Measurements from ENCODE around the gene TCF20.

Gene TCF20

DNA sequence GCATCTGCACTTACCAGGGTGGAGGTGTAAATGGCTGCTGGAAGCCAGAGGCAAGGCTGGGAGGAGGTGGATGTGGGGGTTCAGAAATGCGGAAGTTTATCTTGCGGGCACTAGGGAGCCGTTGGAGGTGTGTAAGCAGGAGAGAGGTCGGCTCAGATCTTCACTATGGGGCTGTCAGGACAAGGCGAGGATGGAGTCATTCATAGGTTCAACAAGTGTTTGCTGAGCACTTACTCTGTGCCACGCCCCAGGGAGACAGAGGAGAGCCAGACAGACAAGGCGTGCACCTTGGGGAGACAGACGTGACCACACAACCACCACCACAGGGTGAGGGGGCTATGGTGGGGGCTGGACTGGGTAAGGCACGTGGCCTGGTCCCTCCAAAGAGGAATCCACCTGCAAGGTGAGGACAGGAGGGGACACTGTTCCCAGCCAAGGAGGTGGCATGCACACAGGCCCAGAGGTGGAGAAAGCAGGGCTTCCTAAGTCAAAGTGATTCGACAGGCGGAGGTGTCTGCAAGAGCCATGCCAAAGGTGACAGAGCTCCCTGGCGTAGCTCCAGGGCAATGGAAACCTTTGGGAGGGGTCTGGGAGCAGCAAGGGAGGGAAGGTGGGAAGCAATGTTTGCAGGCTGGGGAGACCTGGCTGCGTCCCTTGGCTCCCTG lies 30.8 kb upstream of the TCF20 start:
- no peak for DNase-seq

DNA sequence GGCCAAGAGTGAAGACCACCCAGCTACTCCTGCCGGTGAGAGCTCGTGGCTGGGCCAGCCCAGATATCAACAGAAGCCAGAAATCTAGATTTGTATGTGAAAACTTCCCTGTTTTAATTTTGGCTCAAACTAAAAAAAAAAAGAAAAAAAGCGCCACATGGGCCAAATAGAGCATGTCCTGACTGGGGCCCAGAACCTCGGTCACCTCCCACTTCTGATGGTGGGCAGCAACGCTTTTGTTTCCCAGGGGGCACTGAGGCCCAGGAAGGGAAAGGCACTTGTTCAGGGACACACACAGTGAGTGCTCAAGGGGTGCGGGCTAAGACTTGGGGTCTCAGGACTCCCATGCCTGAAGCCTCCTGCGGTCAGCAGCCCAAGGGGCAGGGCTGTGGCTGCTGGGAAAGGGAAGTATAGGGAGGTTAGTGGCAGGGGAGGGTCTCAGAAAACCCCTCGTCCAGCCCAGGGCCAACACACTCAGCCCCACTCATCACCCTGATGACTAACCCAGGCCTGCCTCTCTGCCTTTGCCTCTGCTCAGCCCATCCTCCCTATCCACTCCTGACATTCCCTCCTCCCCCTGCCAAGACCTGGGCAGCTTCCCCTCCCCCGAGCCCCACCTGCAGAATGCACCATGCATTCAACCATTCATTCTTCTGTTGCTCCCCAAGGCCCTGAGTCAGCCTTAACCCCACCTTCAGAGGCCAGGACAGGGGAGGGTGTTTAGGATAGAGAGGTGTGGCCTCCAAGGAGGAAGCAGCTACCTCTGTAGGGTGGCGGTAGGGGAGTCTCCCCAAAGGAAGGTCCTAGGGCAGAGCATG lies 30.0 kb upstream of the TCF20 start:
- no peak for DNase-seq

DNA sequence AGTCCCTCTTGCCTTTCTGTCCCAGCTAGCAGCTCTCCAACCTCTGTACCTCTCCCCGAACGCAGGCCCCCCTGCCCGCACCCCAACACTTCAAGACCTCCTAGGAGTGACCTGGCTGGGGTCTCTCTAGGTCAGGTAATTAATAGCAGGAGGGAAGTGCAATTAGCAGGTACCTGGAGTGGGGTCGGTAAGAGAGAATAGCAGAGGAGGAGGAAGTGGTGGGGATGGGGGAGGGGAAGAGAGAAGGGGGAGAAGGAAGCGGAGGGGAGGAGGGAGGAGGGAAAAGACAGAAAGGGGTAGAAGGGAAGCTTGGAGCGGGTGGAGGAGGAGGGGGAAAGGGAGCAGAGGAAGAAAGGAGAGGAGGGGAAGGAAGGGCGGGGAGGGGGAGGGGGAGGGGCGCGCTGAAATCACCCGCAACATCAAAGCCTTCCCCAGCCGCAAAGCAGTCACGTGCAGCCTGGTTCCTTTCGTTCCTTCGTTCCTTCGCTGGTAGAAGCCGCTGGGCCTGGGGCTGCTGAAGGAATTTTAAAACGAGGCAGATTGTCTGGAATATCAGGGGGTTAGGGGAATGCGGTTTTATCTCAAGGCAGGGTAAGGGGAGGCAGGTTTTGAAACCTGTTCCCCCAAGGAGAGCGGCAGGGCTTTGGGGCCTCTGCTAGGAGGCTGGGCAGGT lies 29.3 kb upstream of the TCF20 start:
- peak; percentile 55 for DNase-seq

DNA sequence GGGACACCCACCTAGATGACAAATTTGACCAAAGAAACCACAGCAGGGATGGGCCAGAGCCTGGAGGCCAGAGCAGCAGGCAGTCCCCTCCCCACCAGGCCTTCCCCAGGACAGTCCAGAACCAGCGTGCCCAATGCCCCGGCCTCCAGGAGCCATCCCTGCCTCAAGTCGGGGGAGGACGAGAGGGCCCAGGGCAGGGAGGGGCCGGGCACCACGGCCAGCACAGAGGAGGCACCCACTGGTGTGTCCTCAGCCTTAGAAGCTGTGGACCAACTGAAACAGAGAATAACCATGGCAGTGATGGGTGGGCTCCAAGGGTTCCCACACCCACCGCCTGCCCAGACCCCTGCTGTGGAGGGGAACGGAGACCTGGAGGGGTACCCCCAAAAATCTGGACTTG lies 28.3 kb upstream of the TCF20 start:
- no peak for DNase-seq

DNA sequence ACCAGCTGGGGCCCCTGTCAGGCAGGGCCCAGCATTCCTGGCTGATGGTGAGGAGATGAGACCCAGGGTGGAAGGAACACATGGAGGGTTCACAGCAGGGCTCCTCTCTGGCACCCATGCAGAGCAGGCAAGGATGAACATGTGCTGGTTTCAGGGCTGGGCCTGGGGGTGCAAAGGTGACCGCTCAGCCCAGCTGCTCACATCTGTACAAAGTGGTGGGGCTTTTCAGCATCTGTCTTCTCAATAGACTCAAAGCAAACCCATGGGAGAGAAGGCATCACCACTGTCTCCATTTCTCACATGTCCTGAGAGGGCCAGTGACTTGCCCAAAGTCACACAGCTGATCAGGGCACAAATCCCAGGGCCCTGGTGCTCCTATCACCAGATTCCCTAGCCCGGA lies 27.3 kb upstream of the TCF20 start:
- DNase-seq: no peak

DNA sequence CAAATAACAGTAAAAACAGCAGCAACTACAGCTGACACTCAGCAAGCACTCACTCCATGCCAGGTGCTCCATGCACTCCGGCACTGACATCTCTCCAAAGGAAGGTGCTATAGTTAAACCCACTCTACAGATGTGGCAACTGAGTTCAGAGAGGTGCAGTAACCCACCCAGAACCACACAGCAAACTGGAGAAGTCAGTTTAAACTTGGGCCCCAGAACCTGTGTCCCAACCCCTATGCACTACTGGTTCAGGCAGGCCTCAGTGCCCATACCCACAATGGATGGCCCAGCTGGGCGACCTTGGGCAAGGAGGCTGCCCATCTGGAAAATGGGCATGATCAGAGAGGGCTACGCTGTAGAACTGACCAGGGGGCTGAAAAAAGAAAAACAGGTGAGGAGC lies 26.4 kb upstream of the TCF20 start:
- no peak for DNase-seq

DNA sequence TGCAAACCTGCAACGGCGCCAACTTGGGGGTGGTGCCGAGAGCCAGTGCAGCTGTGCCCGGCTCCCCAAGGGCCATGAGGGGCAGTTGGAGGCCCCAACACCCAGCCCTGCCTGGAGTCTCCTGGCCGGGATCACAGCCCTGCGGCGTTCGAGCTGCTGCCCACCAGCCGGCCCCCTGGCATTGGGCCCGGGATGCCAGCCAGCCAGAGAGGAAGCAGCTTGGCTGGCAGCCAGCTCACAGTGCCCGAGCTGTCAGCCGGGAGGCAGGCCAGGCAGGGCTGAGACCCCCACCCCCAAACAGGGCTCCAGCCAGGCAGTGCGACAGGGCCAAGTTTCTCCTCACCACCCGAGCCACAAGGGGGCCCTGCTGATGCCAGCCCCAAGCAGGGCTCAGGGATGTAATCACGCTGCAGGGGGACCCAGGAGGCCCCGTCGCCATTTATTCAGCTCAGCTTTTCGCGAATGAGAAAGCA lies 26.0 kb upstream of the TCF20 start:
- DNase-seq: no peak

DNA sequence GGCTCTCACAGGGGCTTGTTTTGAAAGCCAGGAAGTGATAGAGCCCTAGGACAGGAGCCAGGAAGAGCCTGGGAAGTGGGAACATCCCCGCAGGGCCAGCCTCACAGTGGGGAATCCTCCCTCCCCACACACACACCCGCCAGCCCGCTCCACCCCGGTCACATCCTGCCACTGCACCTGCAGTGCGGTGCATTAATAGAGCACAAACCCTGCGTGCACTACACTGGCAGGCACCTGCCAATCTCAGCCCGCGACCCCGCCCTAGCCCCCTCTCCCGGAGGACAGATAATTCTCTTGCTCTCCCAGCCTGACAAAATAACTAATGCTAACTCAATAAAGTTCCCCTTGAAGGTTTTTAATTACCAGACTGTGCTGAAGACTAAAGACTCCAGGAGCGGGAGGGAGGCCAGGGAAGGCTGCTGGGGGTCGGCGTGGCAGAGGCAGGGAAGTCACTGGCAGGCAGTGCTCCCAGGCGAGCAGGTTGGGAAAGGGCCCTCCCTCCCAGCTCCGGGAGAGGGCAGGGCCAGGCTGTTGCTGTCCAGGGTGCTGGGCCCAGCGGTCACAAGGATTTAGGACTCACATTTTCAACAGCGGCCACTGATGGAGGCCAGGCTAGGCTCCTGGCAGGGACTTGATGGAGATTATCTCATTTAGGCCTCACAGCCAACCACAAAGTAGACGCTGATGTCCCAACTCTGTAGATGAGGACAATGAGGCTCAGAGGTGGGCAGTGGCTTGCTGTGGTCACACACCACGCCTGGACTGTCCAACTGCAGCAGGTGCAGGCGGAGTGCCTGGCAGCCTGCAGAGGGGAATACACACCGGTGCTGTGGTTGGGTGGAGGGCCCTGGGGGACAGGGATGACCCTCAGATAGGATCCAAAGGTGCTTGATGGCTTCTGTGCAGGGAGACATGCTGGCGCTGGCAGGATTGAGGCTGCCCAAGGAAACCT lies 23.9 kb upstream of the TCF20 start:
- DNase-seq: peak; percentile 56

DNA sequence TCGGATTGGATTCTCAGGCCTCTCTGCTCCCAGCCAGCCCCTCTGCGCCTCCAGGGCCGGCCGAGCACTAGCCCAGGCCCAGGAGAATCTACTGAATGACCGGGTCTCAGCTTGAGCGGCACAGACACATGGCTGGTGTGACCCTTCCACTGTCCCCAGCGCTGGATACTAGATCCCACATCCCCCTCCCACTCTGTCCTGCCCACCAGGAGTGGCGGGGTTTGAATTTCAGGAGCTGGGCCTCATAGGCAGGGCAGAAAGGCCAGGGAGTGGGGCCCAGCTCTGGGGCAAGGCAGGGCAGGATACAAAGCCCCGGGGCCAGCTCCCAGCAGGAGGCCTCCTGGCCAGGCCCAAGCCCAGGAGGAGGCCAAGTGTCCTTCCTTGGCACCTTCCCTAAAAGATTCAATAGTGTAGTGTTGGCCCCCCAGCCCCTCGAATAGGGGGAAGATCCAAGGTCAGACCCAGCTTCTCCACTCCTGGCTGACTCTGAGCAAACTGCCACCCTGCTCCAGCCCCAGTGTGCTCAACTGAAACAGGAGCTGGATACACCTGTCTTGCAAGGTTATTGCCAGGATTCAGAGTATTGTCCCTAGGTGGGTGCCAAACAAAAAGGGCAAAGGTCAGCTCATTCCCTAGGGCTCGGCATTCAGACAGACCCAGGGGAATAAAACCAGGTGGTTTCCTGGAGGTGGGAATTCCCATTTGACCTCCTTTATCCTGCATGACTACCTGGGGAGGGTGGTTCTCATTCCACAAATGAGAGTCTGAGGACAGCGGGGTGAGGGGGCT lies 22.5 kb upstream of the TCF20 start:
- DNase-seq: no peak

DNA sequence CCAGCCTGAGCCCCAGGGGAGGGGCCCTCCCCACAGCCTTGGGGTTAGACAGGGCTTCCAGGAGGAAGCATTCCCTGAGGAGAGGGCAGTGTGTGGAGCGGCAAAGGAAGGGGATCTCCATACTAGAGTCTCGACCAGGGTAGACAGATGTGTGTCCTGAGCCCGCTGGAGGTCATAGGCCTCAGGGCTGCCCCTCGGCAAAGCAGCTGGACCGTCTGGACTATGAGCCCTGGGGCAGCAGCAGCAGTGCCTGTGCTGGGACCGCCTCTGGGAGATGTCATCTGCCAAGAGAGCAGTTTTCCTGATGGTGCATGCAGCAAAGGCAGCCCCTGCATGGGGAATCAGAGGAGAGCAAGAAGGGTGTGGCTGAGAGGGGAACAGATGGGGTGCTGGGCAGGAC lies 20.8 kb upstream of the TCF20 start:
- no peak for DNase-seq

DNA sequence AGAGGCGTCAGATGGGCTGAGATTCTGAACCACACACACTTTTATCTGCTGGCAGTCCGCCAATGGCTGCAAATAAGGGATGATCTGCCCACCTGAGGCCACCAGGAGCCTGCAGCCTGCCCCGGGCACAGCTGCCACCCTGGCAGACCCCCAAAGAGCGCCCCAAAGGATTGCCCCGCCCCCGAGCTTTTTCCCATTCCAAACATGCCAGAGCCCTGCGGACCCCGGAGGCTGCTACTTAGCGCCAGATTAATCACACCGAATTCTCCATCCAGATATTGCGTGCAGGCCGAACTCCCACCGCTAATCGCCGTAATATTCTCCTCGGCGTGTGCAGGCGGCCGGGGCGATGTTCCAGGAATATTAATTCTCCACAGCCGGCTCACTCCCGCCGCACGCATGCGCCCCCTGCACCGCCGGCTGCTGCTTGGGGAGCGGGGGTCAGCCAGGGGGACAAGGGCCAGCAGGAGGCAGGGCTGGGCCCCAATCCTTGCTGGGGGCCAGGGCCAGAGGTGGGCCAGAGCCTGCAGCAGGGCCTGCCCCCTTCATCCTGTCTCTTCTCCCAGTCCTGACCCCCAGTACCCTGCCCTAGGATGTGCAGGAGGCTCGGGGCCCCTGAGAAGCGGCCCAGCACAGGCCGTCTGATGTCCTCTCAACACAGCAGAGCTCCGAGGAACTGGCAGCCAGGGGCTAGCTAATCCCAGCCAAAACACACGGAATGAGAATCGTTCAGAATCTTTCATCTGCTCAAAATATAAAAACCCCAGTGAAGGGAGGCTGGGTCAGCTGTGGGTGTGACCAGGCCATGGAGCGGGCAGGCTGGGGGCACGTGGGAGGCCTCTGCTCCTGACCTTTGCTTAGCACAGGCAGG lies 19.5 kb upstream of the TCF20 start:
- no peak for DNase-seq

DNA sequence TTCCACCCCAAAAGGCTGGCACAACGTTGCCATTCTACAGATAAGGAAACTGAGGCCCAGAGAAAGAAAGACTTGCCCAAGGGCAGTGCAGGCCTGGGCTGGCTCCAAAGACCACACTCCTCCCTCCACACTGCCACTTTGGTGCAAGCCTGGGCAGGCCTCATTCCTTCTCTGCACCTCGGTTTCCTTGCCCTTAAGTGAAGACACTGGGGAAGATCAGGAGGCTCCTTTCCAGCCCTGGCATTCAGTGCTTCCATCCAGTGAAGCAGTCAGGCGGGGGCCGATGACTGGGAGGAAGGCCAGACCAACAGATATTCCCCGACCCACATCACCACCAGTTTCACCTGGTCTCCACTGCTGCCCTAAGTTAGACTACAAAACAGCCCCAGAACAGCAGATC lies 18.3 kb upstream of the TCF20 start:
- no peak for DNase-seq

DNA sequence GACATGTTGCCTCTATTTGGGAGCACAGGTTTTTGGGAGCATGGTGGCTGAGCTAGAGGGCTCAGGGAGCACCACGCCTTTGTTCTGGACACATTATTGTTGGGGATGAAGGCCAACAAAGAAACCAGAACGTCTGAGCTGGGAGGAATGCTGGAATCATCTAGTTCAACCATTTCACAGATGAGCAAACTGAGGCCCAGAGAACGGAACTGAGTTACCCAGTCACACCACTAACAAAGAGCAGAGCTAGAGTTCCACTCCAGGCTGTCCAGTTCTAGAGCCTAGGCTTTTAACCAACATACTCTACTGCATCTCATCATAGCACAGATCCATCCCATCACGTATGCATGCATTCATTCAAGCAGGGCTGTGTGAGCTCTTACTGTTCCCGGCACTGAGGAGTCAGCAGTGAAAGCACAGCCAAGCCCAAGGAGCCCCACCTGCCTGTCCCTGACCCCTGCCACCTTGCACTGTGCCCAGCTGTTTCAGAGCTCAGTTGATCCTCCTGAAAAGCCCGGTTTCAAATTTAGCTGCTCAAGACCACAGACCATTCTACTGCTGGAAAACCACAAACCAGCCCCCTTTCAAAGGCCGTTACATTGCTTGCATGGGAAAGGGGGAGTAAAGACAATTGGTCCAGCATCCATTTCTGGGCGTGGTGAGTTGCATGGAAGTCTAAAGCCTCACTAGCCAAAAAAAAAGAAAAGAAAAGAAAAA lies 16.9 kb upstream of the TCF20 start:
- no peak for DNase-seq

DNA sequence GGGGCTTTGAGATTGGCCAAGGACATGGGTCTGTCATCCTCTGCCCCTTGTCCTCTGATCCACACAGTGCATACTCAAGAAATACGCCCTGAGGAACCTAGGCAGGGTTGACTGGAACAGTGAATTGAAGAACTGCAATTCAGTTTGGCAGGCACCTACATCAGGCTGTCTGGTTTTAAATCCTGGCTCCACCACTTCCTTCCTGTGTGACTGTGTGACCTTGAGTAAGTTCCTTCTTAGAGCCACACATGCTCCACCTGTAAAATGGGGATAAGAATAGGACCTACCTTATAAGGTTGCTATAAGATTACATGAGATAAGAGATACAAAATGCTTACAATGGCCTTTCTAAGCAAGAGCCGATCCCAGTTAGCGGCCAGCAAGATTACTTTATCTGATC lies 15.8 kb upstream of the TCF20 start:
- DNase-seq: no peak

DNA sequence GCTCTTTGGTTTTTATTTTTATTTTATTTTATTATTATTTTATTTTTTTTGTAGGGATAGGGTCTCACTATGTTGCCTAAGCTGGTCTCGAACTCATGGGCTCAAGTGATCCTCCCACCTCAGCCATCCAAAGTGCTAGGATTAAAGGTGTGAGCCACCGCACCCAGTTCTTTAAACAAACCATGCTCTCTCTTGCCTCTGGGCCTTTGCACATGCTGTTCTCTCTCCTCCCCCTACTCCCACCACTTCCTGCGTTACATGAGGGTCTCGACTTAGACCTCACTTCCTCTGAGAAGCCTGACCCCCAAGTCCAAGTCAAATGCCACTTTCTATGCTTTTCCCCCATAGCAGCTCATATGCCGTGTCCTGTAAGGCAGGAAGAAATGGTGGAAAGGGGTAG lies 15.2 kb upstream of the TCF20 start:
- DNase-seq: no peak

DNA sequence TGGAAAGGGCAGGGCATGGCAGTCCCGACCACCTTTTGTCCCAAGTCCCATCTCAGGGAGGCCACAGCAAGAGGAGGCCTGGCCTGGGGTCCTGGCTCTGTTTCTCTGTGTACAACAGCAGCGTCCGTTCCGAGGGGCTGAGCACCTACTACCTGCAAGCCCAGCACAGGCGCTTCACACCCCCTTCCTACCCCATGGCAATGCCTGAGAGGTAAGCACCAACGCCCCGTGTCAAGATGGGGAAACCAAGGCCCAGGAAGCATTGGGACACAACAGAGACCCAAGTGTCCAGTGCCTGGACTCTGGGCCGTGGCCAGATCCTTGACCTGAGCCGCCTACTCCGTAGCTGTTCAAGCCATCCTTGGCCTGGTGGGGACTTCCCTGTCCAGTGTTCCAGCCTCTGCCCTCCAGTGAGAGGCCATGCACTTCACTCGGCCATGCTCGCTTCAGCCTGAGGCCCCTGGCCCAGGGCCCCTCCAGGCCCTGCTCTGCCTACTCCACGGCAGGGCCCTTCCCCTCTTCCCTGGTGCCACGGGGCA lies 14.3 kb upstream of the TCF20 start:
- no peak for DNase-seq

DNA sequence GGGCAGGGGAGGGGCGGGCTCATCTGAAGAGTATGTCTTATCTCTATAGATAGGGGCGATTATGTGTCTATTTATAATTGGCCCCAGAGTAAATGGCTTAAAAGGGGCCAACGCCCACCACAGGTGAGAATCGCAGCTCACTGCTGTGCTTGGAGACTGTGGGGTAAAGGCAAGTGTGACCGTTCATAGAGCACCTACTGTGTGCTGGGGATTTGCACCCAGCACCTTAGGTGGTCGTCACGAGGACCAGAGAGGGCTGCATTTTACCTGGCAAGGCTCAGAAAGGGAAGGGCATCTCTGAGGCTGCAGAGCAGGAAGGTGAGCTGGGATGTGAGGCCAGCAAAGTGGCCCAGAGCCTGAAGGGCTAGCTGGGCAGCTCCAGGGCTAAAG lies 13.7 kb upstream of the TCF20 start:
- DNase-seq: peak; percentile 1

DNA sequence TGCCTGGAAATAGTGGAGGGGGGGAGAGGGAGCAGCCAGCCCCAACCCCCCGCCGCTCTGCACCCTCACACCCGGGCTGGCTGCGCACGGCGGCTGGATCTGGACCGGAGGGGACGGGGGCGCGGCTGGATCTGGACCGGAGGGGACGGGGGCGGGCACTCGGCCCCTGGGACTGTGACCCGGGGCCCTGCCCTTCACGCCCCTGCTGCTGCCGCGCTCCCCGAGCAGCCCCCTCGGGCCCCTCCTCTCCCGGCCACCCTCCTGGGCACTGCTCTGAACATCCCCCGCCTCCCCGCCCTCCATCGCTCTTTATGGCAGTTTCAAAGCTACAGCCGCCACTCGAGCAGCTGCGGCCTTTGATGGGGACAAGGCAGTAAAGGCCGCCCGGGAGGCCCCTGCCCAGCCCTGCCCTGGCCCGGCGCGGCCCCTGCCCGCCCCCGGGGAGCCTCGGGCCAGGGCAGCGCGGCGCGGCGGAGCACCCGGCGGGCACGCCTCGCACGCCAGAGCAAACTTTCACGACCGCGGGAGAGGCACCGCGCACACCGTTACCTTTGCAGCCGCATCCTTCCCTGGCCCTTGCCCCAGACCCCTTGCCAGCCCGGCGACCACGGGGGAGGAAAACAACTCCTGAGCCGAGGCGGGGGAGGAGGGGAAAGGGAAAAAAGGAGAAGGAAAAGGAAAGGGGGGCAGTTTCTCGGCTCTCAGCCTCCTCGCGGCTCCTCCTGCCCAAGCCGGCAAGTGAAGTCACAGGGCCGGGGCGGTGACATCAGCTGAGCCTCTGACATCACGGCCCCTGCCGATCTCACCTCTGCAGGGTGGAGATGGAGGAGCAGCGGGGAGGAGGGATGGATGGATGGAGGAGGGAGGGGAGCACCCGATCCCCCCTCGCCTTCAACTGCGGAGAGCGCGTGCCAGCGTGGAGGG lies 13.1 kb upstream of the TCF20 start:
- peak; percentile 65 for DNase-seq

Data from right kidney (tissue), 1 donor.